ENCODE results near the gene UGT1A7.

DNA sequence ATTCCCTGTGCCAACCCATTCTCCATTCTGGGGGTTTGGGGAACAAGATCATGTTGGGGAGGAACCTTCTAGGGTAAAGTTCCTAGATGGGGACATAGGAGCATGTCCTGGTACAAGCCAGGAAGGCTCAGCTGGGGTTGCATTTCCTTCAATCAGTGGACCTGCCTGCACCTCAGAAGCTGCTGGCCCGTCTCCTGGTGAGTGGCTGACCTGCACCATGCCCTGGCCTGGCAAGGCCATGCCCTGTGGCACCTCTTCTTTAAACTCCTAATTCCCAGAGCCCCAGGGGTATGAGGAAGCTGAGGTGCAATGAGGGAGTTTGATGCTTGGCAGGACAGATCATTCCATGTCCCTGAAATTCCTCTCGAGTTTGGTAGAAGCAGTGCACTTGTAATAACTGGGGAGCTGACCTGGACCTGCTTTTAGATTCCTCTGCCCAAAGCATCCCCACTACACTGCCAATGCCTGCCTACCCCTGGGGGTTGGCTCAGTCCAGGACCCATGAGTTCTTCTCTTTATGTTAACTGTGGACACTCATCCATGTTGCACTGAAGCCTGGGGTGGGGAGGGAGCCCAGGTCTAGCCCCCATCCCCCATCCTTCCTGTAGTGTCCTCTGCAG, 121.7 kb downstream of the UGT1A7 start:
- TF ChIP-seq, protein P1, sequence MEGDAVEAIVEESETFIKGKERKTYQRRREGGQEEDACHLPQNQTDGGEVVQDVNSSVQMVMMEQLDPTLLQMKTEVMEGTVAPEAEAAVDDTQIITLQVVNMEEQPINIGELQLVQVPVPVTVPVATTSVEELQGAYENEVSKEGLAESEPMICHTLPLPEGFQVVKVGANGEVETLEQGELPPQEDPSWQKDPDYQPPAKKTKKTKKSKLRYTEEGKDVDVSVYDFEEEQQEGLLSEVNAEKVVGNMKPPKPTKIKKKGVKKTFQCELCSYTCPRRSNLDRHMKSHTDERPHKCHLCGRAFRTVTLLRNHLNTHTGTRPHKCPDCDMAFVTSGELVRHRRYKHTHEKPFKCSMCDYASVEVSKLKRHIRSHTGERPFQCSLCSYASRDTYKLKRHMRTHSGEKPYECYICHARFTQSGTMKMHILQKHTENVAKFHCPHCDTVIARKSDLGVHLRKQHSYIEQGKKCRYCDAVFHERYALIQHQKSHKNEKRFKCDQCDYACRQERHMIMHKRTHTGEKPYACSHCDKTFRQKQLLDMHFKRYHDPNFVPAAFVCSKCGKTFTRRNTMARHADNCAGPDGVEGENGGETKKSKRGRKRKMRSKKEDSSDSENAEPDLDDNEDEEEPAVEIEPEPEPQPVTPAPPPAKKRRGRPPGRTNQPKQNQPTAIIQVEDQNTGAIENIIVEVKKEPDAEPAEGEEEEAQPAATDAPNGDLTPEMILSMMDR (IDR thresholded peaks at IDR 0.05): no peak
- no peak for TF ChIP-seq ZFX (IDR thresholded peaks at IDR 0.05; ENCODE audit: borderline replicate concordance)

Measured in 22Rv1 (cell line).